Right cardiac atrium (tissue), 5 donors: ENCODE data around the gene SAFB. TPM values are rescaled to one million over a fixed set of nuclear protein-coding genes. Genes with fewer than 3 reads are reported as not detected.
A peak's percentile ranks its signal among the peaks of the same experiment; 100 is the strongest.

Experiments used
- ATAC-seq, 2 donors: fragments of 200-7000 bp; cut with Tn5 transposase; one replicate each; pipeline versions ENCODE4 v1.8.0 to v1.9.1; 2020; ENCODE audit warnings: moderate library complexity in 2 of 2, mild to moderate bottlenecking in 1 of 2
- DNase-seq, 3 donors: peaks; one replicate each; pipeline ENCODE4 v3.0.0-alpha.2; 2020
- H3K27ac ChIP-seq: one replicate; pipeline ENCODE4 v1.5.1; 2013; ENCODE audit warnings: mild to moderate bottlenecking, low read length, control low read depth, moderate library complexity
- H3K27me3 ChIP-seq: one replicate; pipeline ENCODE4 v1.6.1; 2013; ENCODE audit not compliant: control insufficient read depth, insufficient read depth
- H3K4me1 ChIP-seq: one replicate; pipeline ENCODE4 v1.6.1; 2013; ENCODE audit warnings: low read length; ENCODE audit not compliant: control insufficient read depth, insufficient read depth
- H3K4me3 ChIP-seq: one replicate; pipeline ENCODE4 v1.5.1; 2013; ENCODE audit warnings: low read length, control low read depth
- H3K9me3 ChIP-seq: one replicate; pipeline ENCODE4 v1.6.1; 2013; ENCODE audit warnings: low read length; ENCODE audit not compliant: control insufficient read depth
- WGBS: extraction: QIAGEN DNeasy Blood & Tissue Kit; methylation state at CpG from one replicate; pipeline ENCODE4 v1.1.7; 2013; 5-methylcytosine and 5-hydroxymethylcytosine counted together
- intact Hi-C, 4 donors: fragments of 100-400 bp; cut with DNase I; formaldehyde crosslinking; loops; one replicate each; pipeline versions ENCODE4 v1.11.0 to v1.14.0; 2022 to 2023
- polyA plus RNA-seq: library from polyadenylated mRNA; stranded (reverse); fragments of 200-250 nt; gene quantifications from one replicate; pipeline ENCODE4 v1.2.3, GENCODE V29; 2013
- total RNA-seq, 4 donors: library from RNA; stranded (reverse); fragmentation: NEBNext Ultra II Directional; extraction: Animal tissue kit (Norgen Biotek cat#: 25700); gene quantifications; one replicate each; pipeline ENCODE4 v1.2.1, GENCODE V29; 2021
- donor health status: healthy with polysubstance abuse.
- donor health status: DM: no; HTN: yes; CAD: no.
- donor health status: DM: no; HTN: no; CAD: no.
- donor health status: DM: no; HTN: yes; CAD: no; lungs with severe emphysema.
- donor health status: DM: yes; HTN: yes; CAD: no.

Gene SAFB
- total and polyA plus RNA-seq, 5 donors = 48.4 to 65.0 (median 61.7) TPM

- H3K27ac ChIP-seq = no peak overlapping the region
- no peak overlapping the region for H3K4me3 ChIP-seq
- H3K4me1 ChIP-seq = peaks cover 20% of the 10 kb centered on the region
- DNase-seq (peak; percentile 61 to 84 (median 73)), ATAC-seq (no peak)
- WGBS = 57% methylated on average over 6 of the region's 6 CpGs
- intact Hi-C loops = no loop called here
- H3K9me3 ChIP-seq = no peaks in the 10 kb centered on the region
- no peaks in the 10 kb centered on the region for H3K27me3 ChIP-seq
Measured at GRCh38 chr19:5627395-5627904, 4.6 kb downstream of the SAFB start.

- Histone ChIP-seq H3K4me3 (no peak overlapping the region), H3K27ac (no peak overlapping the region), H3K4me1 (peaks cover 23% of the 10 kb centered on the region), H3K27me3 (no peaks in the 10 kb centered on the region), H3K9me3 (no peaks in the 10 kb centered on the region)
- ATAC-seq = no peak
- WGBS = 66% methylated on average over 1 of the region's 1 CpG
- intact Hi-C loops = no loop called here
- no peak for DNase-seq
Measured at GRCh38 chr19:5628461-5628860, 5.6 kb downstream of the SAFB start.

- Histone ChIP-seq H3K4me3 (no peak overlapping the region), H3K4me1 (peaks cover 23% of the 10 kb centered on the region), H3K27me3 (no peaks in the 10 kb centered on the region), H3K27ac (no peak overlapping the region), H3K9me3 (no peaks in the 10 kb centered on the region)
- intact Hi-C loops = no loop called here
- ATAC-seq (no peak), DNase-seq (no peak)
- 79% methylated on average over 9 of the region's 9 CpGs for WGBS
Measured at GRCh38 chr19:5628919-5629481, 6.1 kb downstream of the SAFB start.

GRCh38 chr19:5631567-5632240 lies 8.8 kb downstream of the SAFB start:
- intact Hi-C loops = no loop called here
- Histone ChIP-seq H3K27me3 (no peaks in the 10 kb centered on the region), H3K9me3 (no peaks in the 10 kb centered on the region), H3K27ac (peak overlapping the region; percentile 77), H3K4me1 (peaks cover 10% of the 10 kb centered on the region), H3K4me3 (peak overlapping the region; percentile 9)
- ATAC-seq (no peak), DNase-seq (no peak)
- 40% methylated on average over 9 of the region's 9 CpGs for WGBS

GRCh38 chr19:5632241-5632612 lies 9.3 kb downstream of the SAFB start:
- Histone ChIP-seq H3K27ac (no peak overlapping the region), H3K4me1 (peaks cover 10% of the 10 kb centered on the region), H3K27me3 (no peaks in the 10 kb centered on the region), H3K4me3 (no peak overlapping the region), H3K9me3 (no peaks in the 10 kb centered on the region)
- intact Hi-C loops = no loop called here
- WGBS = 65% methylated on average over 4 of the region's 4 CpGs
- no peak for DNase-seq
- no peak for ATAC-seq

GRCh38 chr19:5632657-5633056 lies 9.8 kb downstream of the SAFB start:
- ATAC-seq (no peak), DNase-seq (no peak)
- Histone ChIP-seq H3K9me3 (no peaks in the 10 kb centered on the region), H3K27ac (peak overlapping the region; percentile 34), H3K4me3 (no peak overlapping the region), H3K27me3 (no peaks in the 10 kb centered on the region), H3K4me1 (peaks cover 7% of the 10 kb centered on the region)
- WGBS = 87% methylated on average over 5 of the region's 5 CpGs
- intact Hi-C loops = no loop called here

- no peaks in the 10 kb centered on the region for H3K9me3 ChIP-seq
- 75% methylated on average over 6 of the region's 6 CpGs for WGBS
- peaks cover 5% of the 10 kb centered on the region for H3K4me1 ChIP-seq
- intact Hi-C loops = no loop called here
- no peak overlapping the region for H3K4me3 ChIP-seq
- DNase-seq (no peak), ATAC-seq (no peak)
- H3K27ac ChIP-seq = no peak overlapping the region
- no peaks in the 10 kb centered on the region for H3K27me3 ChIP-seq
Measured at GRCh38 chr19:5635427-5635826, 12.5 kb downstream of the SAFB start.

GRCh38 chr19:5637971-5638370 lies 15.1 kb downstream of the SAFB start:
- H3K27ac ChIP-seq = no peak overlapping the region
- ATAC-seq = no peak
- no peaks in the 10 kb centered on the region for H3K9me3 ChIP-seq

GRCh38 chr19:5641171-5641570 lies 18.3 kb downstream of the SAFB start:
- H3K9me3 ChIP-seq = no peaks in the 10 kb centered on the region
- DNase-seq (no peak), ATAC-seq (no peak)
- no peak overlapping the region for H3K4me3 ChIP-seq
- H3K27ac ChIP-seq = no peak overlapping the region
- intact Hi-C loops = no loop called here
- 89% methylated on average over 4 of the region's 4 CpGs for WGBS
- H3K27me3 ChIP-seq = no peaks in the 10 kb centered on the region
- no peaks in the 10 kb centered on the region for H3K4me1 ChIP-seq

More at GRCh38 chr19:5637971-5638370, 15.1 kb downstream of the SAFB start:
- Histone ChIP-seq H3K27me3 (no peaks in the 10 kb centered on the region), H3K4me3 (no peak overlapping the region), H3K4me1 (no peaks in the 10 kb centered on the region)
- no peak for DNase-seq
- WGBS = 53% methylated on average over 1 of the region's 1 CpG
- intact Hi-C loops = no loop called here

- H3K4me3 ChIP-seq = no peak overlapping the region
- no peak for ATAC-seq
- intact Hi-C loops = no loop called here
- no peak overlapping the region for H3K27ac ChIP-seq
- no peaks in the 10 kb centered on the region for H3K9me3 ChIP-seq
- H3K27me3 ChIP-seq = no peaks in the 10 kb centered on the region
- no peaks in the 10 kb centered on the region for H3K4me1 ChIP-seq
- 92% methylated on average over 2 of the region's 2 CpGs for WGBS
- no peak for DNase-seq
Measured at GRCh38 chr19:5642204-5642603, 19.3 kb downstream of the SAFB start.

- H3K4me1 ChIP-seq = no peaks in the 10 kb centered on the region
- no peak overlapping the region for H3K27ac ChIP-seq
- ATAC-seq (no peak), DNase-seq (no peak)
- no peaks in the 10 kb centered on the region for H3K27me3 ChIP-seq
- H3K9me3 ChIP-seq = no peaks in the 10 kb centered on the region
- no peak overlapping the region for H3K4me3 ChIP-seq
- 84% methylated on average over 4 of the region's 4 CpGs for WGBS
- intact Hi-C loops = no loop called here
Measured at GRCh38 chr19:5643060-5643459, 20.2 kb downstream of the SAFB start.
